VCaP (cell line): Measurements from ENCODE around the gene ZFYVE28.

Source experiments
- H3K27ac ChIP-seq: fragments of 450-650 bp; 2 replicates; pipeline ENCODE4 v1.5.1; 2017
- CTCF ChIP-seq: fragments of 450-650 bp; conservative IDR thresholded peaks from 2 replicates; pipeline ENCODE4 v1.5.1; 2017; ENCODE audit warnings: mild to moderate bottlenecking, moderate library complexity

The ZFYVE28 gene

DNA sequence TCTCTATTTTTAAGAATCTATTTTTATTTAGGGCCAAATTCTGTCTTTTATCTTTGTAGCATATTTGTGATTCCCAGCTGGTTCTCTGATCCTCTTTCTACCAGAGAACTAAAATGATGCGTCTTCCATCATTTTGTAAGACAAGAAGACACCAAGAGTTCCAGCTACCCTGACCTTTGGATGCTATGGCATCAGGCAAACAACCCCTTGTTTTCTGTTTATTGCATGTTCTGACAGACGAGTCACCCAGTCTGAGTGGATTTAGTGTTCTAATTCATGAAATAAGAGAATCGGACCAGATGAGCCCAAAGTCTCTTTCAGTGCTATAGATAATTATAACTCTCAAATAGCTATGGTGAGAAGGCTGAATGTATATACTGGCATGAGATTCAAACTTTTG lies 69.7 kb downstream of the ZFYVE28 start:
- no peak for TF ChIP-seq CTCF
- no peak overlapping the region for H3K27ac ChIP-seq

DNA sequence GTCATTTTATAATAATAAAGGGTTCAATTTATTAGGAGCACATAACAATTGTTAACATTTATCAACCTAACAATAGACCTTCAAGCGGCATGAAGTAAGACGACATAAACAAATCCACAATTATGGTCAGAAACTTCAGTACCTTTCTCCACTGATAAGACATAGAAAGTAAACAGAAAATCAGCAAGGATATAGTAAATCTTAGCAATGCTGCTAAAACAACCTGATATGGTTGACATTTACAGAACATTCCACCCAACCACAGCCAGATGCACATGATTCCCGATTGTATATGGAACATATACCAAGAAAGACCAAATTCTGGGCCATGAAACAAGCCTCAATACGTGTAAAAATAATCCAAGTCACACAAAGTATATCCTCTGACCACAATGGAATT lies 71.3 kb downstream of the ZFYVE28 start:
- TF ChIP-seq CTCF, result no peak
- no peak overlapping the region for H3K27ac ChIP-seq

- no peak overlapping the region for H3K27ac ChIP-seq
- no peak for TF ChIP-seq CTCF
Measured at GRCh38 chr4:2343476-2343875, 75.0 kb downstream of the ZFYVE28 start.

DNA sequence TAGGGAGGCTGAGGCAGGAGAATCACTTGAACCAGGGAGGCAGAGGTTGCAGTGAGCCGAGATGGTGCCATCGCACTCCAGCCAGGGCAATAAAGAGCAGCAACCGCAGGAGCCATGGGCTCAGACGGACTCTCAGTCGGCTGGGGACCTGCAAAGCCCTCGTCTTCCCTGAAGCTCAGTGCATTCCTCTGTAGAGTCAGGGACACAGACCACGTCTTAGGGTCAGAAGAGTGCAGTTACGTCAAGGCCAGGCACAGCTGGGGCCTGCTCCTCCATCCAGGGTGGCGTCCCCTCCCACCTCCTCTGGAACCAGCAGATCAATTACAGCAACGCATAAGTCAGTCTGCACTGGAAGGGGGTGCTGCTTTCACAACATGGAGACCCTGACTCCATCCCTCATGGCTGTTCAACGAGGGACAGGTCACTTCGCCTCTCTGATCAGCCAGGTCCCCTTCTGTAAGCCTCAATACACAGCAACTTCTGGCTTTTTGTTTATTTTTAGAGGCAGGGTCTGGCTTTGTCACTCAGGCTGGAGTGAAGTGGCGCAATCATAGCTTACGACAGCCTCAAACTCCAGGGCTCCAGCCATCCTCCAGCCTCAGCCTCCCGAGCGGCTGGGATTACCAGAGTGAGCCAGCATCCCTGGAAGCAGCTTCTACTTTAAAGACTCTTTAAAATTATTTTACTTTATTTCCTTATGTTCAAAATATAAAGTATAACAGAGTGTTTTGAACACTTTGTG lies 76.4 kb downstream of the ZFYVE28 start:
- no peak overlapping the region for H3K27ac ChIP-seq
- TF ChIP-seq CTCF, result no peak

DNA sequence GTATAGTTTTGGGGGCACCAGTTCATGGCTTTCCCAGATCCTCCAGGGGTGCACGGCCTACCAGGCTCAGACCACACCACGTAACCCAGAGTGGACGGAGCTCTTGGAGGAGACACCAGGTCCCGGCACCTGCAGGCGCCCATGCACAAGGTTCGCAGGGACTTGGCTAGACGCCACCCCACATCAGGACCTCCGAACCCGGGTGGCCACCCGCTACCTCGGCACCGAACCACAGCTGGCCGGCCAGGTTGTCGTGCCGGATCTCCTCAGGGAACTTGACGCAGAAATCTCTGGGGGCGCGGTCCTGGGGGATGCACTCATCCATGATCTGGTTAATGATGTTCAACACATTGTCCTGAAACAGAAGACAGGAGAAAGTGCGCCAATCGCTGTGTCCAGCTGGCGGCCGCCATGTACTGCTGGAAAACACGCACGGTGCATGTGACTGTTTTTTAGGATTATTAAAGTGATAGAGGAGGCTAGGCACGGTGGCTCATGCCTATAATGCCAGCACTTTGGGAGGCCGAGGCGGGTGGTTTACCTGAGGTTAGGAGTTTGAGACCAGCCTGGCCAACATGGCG lies 77.1 kb downstream of the ZFYVE28 start:
- TF ChIP-seq CTCF, result no peak
- no peak overlapping the region for H3K27ac ChIP-seq

DNA sequence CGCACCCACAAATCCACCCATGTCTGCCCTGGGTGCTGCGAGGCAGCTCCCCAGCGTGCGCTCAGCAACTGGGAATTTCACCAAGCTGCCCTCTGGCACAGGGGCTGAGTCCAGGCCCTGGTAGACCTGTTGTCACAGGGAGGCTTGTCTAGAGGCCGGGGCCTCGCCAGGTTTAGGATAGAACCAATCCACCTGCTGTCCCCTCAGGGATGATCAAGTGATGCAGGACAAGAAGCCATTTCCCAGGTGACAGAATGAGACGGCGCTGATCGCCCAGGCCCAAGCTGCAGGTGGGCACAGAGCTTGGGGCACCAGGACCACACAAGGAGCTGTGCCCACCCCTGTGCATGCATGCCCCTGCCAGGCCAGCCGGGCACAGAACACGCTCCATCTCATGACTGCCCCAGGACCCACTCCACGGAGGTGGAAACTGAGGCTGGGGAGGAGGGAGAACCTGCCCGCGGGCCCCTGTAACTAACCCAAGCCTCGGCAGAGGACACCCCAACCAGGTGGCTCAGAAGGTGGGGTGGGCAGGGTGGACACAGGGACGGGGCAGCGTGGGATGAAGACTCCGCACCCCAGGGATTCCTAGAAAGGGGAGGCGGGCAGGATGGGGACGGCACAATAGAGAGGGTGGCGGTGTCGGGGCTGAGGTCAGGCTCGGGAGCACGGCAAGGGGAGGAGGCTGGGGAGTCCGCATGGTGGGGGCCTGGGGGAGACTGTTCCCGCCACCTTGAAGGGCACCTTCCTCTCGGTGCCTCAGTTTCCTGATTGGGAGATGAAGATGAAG lies 78.0 kb downstream of the ZFYVE28 start:
- H3K27ac ChIP-seq, result no peak overlapping the region

More for the DNA sequence above, 78.0 kb downstream of the ZFYVE28 start:
- no peak for TF ChIP-seq CTCF
